ENCODE measurements around the gene NAGLU.
"Not testable (repeated sequence)": the region's sequence is repeated elsewhere in the genome, so short reads cannot be mapped to it uniquely, and the experiment has no call there.

- TF ChIP-seq POLR2AphosphoS5, CTCF, POLR2A (IDR thresholded peaks at IDR 0.05): not testable (repeated sequence)
These were observed 20.0 kb downstream of the NAGLU start for GRCh38 chr17:42555961-42556617.
